ENCODE data around the gene VSX1.

- TF ChIP-seq, protein P1, sequence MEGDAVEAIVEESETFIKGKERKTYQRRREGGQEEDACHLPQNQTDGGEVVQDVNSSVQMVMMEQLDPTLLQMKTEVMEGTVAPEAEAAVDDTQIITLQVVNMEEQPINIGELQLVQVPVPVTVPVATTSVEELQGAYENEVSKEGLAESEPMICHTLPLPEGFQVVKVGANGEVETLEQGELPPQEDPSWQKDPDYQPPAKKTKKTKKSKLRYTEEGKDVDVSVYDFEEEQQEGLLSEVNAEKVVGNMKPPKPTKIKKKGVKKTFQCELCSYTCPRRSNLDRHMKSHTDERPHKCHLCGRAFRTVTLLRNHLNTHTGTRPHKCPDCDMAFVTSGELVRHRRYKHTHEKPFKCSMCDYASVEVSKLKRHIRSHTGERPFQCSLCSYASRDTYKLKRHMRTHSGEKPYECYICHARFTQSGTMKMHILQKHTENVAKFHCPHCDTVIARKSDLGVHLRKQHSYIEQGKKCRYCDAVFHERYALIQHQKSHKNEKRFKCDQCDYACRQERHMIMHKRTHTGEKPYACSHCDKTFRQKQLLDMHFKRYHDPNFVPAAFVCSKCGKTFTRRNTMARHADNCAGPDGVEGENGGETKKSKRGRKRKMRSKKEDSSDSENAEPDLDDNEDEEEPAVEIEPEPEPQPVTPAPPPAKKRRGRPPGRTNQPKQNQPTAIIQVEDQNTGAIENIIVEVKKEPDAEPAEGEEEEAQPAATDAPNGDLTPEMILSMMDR (IDR thresholded peaks at IDR 0.05) = no peak
- no peak for TF ChIP-seq POLR2AphosphoS5 (IDR thresholded peaks at IDR 0.05)
Measured at GRCh38 chr20:25062841-25063240, 19.1 kb downstream of the VSX1 start.

Data from prostate gland (tissue), 2 donors.